Activated CD4-positive, alpha-beta T cell treated with anti-CD3 and anti-CD28 coated beads, Interleukin-2, amount 50 U/mL, for 16 hours (primary cell): Measurements from ENCODE around the gene MAFF.
A peak's percentile ranks its signal among the peaks of the same experiment; 100 is the strongest.
"Not testable (repeated sequence)": the region's sequence is repeated elsewhere in the genome, so short reads cannot be mapped to it uniquely, and the experiment has no call there.

Experiments
- DNase-seq: peaks from one replicate; pipeline ENCODE4 v3.0.0-alpha.2; 2020

The MAFF gene

DNA sequence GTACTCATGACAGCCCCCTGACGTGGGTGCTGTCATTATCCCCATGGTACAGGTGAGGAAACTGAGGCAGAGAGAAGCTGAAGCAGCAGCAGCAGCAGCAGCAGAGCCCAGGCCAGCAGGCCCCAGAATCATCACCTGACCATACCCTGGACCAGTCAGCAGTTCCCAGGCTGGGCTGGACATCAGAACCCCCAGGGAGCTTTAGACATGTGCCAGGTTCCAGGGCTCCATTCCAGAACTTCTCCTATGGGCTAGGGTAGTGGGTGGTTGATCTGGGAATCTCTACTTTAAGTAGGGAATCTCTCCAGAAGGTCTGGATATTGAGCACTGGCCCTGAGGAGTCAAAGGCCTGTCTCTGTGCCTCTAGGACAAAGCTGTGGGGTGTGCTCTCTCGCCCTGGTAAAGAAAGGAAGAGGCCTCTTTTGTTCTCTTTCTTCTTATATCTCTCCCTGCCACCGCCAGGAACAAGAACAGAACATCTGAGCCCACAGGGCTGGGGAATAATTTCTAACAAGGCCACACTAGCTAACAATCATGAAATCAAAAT, 26.6 kb downstream of the MAFF start:
- DNase-seq, result no peak

DNA sequence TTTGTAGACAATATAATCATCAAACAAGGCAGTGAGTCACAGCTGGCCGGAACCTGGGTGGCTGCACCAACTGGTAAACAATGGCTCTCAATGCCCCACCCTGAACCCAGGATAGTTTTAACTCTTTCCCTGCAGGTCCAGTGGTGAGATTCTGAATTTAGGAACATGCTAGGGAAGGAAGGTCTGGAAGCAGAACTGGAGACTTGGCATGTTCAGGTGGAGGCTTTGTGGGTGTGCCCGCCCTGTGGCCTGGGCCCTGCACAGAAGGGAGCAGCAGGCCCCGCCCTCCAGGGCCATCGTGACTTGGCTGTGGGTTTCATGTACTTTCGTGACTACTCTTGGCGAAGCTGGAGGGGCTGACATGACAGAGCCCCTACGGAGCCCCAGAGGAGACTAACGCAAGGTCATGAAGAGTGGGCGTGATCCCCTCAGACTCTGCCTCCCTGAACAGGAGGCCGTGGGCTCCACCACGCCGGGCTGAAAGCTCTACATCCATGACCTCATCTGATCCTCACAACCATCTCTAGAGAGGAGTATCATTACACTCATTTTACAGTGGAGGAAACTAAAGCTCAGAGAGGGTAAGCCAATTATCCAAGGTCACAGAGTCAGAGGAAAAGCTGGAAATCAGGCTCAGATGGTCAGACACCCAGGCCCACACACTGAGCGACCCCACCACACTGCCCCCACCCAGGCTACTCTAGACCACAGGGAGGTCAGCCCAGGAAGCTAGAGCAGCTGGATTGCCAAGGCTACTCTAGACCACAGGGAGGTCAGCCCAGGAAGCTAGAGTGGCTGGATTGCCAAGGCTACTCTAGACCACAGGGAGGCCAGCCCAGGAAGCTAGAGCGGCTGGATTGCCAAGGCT, 27.3 kb downstream of the MAFF start:
- DNase-seq, result no peak

DNA sequence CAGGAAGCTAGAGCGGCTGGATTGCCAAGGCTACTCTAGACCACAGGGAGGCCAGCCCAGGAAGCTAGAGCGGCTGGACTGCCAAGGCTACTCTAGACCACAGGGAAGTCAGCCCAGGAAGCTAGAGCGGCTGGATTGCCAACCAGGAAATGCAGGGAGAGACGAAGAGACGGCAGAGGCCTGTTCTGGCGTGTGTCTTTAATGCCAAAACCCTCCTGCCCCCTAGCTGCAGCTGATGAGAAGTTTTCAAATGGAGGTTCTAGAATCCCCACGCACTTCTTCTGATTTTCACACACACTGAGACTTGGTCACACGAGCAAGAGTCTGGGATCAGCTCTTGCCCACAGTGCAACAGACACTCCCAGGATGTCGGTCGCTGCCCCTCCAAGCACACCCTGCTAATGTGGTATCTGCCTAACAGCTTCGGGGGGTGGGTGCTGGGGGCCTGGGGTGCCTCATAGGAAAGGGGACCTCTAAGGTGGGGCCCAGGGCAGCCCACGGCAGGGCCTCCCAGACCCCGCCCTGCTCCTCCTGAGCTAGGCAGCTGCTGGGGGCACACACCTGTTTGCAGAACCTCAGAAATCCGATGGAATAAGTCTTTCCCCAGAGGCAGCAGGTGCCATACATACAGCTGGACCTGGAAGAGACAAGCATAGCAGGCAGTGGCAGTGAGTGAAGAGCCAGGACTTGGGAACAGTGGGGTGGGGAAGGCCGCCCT, 28.5 kb downstream of the MAFF start:
- peak; percentile 35 for DNase-seq

DNA sequence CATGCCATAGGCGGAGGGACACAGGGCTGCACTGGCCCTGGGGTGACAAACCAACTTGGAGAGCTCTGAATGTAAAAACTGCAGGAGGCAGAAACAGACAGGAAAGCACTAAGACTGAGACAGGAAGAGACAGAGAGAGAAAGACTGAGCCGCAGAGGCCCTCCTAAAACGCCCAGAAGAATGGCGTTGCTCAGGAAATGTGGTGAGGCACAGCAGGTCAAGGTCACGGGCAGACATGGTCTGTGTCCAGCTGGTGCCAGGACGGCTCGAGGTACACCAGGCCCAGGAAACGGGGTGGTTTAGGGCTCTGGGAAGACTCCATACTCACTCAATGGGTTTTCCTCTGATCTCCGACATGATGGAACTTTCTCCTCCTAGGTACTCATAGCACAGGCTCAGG, 29.1 kb downstream of the MAFF start:
- DNase-seq, result no peak

- DNase-seq, result no peak
Measured at GRCh38 chr22:38232196-38232595, 30.4 kb downstream of the MAFF start.

DNA sequence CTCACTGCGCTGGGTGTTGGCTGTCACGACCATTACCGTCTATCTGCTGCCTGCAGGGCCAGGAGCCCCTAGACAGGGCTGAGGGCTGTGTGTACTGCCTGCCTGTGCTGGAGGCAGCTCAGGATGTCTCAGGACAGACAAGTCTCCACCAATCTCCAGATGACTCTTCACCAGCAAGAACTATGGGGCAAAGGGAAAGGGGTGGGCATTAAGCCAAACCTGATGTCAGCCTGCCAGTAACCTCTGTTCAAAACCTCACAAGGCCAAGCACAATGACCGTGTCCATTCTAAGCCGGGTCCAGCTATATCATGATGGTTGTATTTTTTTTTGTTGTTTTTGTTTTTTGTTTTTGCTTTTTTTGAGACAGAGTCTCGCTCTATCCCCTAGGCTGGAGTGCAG, 31.6 kb downstream of the MAFF start:
- no peak for DNase-seq

- not testable (repeated sequence) for DNase-seq
Measured at GRCh38 chr22:38233856-38234255, 32.1 kb downstream of the MAFF start.

DNA sequence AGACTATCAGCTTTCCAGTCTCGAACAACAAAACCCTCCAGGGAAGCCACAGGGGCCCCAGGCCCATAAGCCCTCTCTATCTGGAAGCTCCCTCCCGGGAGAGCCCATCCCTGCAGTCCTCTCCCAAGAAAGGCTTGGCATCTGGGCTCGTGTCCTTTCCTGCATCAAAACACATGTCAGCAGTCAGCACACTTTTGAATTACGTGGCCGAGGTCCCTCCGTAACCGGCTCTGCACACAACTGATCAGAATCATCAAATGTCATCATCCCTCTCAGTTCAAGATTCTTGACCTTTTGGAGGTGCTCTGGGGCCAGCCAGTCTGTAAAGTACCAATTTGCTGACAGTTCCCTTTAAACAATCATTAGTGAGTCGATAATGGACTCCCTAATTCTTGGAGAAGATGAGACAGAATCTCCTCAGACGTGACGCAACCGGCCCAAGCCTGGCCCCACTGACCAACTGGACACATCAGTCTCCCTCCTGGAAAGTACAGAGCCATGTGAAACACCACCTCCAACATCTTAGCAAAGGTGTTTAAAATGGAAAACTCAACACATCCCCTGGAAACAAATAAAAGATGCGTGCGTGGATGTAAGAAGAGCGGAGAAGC, 33.6 kb downstream of the MAFF start:
- no peak for DNase-seq

- DNase-seq, result no peak
Measured at GRCh38 chr22:38236786-38237185, 35.0 kb downstream of the MAFF start.

GRCh38 chr22:38238519-38239071, 36.8 kb downstream of the MAFF start:
- no peak for DNase-seq

- no peak for DNase-seq
Measured at GRCh38 chr22:38239101-38239761, 37.4 kb downstream of the MAFF start.

DNA sequence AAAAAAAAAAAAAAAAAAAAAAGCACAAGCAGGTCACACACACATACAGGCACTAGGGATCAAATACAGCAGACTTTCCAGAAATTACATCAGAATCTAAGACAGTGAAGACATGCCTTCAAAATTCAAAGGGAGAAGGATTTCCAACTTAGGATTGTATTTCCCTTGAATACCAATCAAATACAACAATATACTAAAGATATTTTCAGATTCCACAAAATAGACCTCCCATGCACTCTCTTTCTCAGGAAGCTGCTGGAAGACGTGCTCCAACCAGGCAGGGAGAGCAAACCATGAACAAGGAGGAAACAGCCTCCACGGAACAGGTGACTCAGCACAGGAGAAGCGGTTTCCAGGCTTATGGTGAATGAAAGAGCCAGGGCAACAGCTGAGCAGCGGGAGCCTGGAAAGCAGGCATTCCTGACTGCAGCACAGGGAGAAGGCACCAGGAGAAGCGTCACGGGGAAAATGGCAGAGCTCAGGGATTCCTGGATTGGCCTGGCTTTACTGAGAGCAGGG, 39.0 kb downstream of the MAFF start:
- DNase-seq, result no peak

DNA sequence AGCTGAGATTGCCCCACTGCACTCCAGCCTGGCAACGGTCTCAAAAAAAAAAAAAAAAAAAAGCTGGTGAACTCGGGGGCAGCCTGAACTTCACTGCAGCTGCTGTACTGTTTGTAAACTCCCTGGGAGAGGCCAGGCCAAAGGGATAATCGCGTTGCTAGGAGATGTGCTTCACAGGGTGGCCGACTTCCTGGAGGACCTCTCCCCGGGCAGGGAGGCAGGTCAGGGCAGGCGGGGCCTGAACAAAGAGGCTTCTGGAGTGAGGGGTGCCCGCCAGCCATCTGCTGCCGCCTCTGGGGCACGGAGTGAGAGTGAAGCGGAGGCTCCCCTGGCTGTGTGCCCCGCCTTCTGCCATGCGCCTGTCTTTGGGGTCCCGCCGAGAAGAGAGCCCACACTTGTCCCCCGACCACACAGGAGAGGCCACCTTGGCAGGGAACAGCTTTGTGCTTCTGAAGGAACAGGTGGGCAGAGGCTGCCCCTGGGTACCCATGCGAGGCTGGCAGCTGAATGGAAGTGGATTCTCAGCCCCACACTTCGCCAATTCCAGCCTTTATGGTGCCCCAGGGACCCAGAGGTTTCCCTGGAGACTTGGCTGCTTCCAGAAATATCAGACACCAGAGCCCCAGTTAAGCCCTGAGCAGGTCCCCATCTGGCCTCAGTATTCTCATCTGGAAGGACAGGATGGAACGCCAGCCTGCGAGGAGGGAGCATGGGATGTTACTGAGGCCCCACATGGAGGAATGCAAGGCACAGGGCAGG, 41.4 kb downstream of the MAFF start:
- no peak for DNase-seq

- no peak for DNase-seq
Measured at GRCh38 chr22:38244106-38244505, 42.3 kb downstream of the MAFF start.

DNA sequence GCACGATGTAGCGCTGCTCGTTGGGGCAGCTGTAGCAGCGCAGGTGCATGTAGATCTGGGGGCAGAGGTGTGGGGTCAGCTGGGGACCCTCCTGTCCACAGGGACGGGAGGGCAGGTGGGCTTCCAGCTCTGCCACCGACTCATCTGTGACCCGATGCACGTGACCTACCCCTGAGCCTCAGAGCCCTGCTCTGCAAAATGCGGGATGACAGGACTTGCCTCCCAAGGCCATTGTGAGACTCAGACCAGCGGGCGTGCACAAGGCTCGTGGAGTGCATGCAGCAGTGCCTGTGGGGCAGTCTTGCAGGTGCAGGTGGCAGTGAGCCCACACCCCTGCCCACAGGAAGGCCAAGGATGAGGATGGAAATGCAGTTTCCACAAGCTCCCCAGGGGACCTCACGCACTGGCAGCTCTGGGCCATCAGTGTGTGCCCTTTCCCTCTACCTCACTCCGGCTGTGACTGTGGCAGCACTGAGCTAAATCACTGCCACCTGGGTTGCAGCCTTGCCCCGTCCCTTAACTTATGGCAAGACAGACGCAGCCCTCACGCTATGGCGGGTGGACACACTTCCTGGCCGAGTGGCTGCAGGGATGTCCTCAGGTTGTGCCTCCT, 44.4 kb downstream of the MAFF start:
- no peak for DNase-seq

DNA sequence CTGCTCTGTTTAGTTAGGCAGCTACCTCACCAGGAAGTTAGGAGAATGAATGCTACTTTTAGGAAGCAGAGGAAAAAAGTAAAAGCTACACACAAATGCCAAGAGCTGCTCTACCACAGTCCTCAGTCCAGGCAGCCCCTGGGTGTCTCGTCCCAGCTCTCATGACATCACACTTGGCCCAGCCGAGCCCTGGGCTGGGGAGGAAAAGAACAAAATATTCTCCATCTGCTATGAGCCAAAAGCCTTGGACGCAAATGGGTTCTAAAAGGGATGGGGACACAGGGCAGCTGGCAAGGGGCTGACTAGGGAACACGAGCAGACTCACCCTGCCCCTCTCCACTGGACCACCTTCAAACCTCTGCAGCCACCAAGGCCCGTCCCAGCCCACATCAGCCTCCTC, 44.9 kb downstream of the MAFF start:
- no peak for DNase-seq

- no peak for DNase-seq
Measured at GRCh38 chr22:38247713-38248112, 45.9 kb downstream of the MAFF start.

- DNase-seq, result no peak
Measured at GRCh38 chr22:38248280-38248679, 46.5 kb downstream of the MAFF start.

DNA sequence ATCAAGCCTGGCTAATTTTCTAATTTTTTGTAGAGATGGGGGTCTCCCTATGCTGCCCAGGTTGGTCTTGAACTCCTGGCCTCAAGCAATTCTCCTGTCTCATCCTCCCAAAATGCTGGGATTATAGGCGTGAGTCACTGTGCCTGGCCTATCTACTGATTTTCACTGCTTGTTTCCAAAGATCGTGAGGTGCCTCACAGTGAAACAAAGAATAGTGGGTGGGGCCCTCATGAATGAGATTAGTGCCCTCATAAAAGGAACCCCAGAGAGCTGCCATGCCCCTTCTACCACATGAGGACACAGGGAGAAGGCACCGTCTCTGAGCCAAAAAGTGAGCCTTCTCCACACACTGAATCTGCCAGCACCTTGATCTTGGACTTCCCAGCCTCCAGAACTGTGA, 47.5 kb downstream of the MAFF start:
- no peak for DNase-seq

DNA sequence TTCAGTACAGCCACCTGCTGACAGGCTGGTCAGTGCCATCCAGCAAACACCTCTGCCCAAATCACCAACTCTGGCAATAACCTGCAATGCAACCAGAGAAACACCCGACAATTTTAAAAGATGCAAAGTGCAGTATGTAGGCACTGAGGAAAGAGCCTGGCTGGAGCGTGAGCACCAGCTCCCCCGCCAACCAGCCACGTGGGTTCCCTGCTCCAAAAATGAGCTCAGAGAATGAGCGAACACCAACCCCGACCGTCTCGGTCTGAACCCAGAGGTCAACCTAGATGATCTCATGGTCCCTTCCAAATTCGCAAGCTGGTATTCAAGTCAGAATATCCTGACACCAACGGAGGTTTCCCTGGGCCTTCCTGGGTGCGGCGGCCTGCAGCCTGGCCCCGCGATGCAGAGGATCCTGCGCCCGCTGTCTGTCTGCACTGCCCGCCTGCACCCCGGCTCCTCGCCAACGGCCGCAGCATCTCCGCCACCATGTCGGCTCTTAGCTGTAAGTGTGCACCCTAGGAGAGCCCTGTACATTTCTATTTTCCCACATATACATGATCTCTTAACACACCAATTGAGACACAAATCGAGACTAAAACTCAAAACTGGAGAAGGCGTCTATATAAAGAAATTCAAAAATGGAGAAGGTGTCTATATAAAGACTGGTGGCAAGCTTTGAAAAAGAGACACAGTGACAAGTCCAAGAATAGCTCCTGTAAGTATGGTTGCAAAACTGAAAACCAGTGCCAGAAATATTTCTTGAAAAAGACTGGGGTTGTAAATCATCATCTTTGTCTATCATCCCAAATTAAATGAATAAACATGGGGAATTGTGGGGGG, 48.2 kb downstream of the MAFF start:
- no peak for DNase-seq
